OCI-LY7 (cell line): ENCODE results near the gene TGFB1I1. TPM values are rescaled to one million over a fixed set of nuclear protein-coding genes. Genes with fewer than 3 reads are reported as not detected.

Source experiments
- BruUV-seq: library from RNA; stranded (reverse); fragments of 400-500 nt; replicated peaks from 2 replicates; lab custom pipeline; 2021; lab: Mats Ljungman, UMichigan
- CTCF ChIA-PET: fragments of 300-600 bp; sonication (Branson Sonifier 250); formaldehyde crosslinking; loops from one replicate; lab custom pipeline; 2022; ENCODE audit warnings: antibody characterized with exemption; ENCODE audit not compliant: unreplicated experiment; lab: Charles Lee
- POLR2A ChIA-PET: fragments of 300-600 bp; sonication (Branson Sonifier 250); formaldehyde crosslinking; loops from one replicate; lab custom pipeline; 2022; ENCODE audit warnings: antibody characterized with exemption; lab: Charles Lee
- DNase-seq: peaks from one replicate; pipeline ENCODE4 v3.0.0-alpha.2; 2015; ENCODE audit warnings: low spot score
- H2AFZ ChIP-seq: fragments of 200-600 bp; sonication (generic), shearing (Covaris generic); 2 replicates; pipeline ENCODE4 v1.6.1; 2014; ENCODE audit warnings: mild to moderate bottlenecking, antibody characterized with exemption, low read length, moderate library complexity
- H3K27ac ChIP-seq: fragments of 200-600 bp; sonication (generic); 2 replicates; pipeline ENCODE4 v1.5.1; 2014; ENCODE audit warnings: mixed run types, low read depth, mild to moderate bottlenecking, moderate library complexity, low read length, inconsistent platforms; ENCODE audit not compliant: poor library complexity, severe bottlenecking
- H3K36me3 ChIP-seq: fragments of 200-600 bp; sonication (generic); 2 replicates; pipeline ENCODE4 v1.6.1; 2014; ENCODE audit warnings: mild to moderate bottlenecking, antibody characterized with exemption, low read length, moderate library complexity, mixed read lengths; ENCODE audit not compliant: insufficient read depth
- H3K4me1 ChIP-seq: fragments of 200-600 bp; sonication (generic); 2 replicates; pipeline ENCODE4 v1.5.1; 2014; ENCODE audit warnings: mild to moderate bottlenecking, low read length; ENCODE audit not compliant: insufficient read depth, poor library complexity, severe bottlenecking
- H3K4me2 ChIP-seq: fragments of 200-600 bp; sonication (generic); 2 replicates; pipeline ENCODE4 v1.6.1; 2014; ENCODE audit warnings: mild to moderate bottlenecking, low read length
- H3K4me3 ChIP-seq: fragments of 200-600 bp; sonication (generic); 2 replicates; pipeline ENCODE4 v1.5.1; 2014; ENCODE audit warnings: mild to moderate bottlenecking, low read depth, low read length; ENCODE audit not compliant: poor library complexity, severe bottlenecking
- H3K79me2 ChIP-seq: fragments of 200-600 bp; sonication (generic); 2 replicates; pipeline ENCODE4 v1.6.1; 2016; ENCODE audit warnings: low read depth, mild to moderate bottlenecking, low read length, moderate library complexity, mixed read lengths; ENCODE audit not compliant: insufficient read depth
- H3K9me2 ChIP-seq: fragments of 200-600 bp; sonication (generic); 2 replicates; pipeline ENCODE4 v1.6.1; 2016; ENCODE audit warnings: mild to moderate bottlenecking, low read length, mixed read lengths; ENCODE audit not compliant: insufficient read depth
- H3K9me3 ChIP-seq: fragments of 200-600 bp; sonication (generic); 2 replicates; pipeline ENCODE4 v1.6.1; 2014; ENCODE audit warnings: mild to moderate bottlenecking, mixed run types, low read length, mixed read lengths
- H4K20me1 ChIP-seq: fragments of 200-600 bp; sonication (generic); 2 replicates; pipeline ENCODE4 v1.6.1; 2014; ENCODE audit warnings: mild to moderate bottlenecking, antibody characterized with exemption, low read length, moderate library complexity, mixed read lengths; ENCODE audit not compliant: insufficient read depth
- CTCF ChIP-seq: fragments of 200-600 bp; sonication (generic); conservative IDR thresholded peaks from 2 replicates; pipeline ENCODE4 v1.5.1; 2014; ENCODE audit warnings: mild to moderate bottlenecking, antibody characterized with exemption, low read length, moderate library complexity, mixed read lengths
- EZH2phosphoT487 ChIP-seq: fragments of 200-600 bp; sonication (generic); IDR thresholded peaks from 2 replicates; pipeline ENCODE4 v1.6.1; 2018; ENCODE audit warnings: low read depth, borderline replicate concordance, mild to moderate bottlenecking, mixed run types, antibody characterized with exemption, low read length, moderate library complexity, mixed read lengths
- intact Hi-C: fragments of 100-400 bp; cut with micrococcal nuclease; formaldehyde crosslinking; loops from one replicate; pipeline ENCODE4 v1.10.0; 2022; ENCODE audit not compliant: unreplicated experiment
- total RNA-seq, 2 experiments: library from RNA; depleted of rRNA in 1 of 2; stranded (reverse); fragments of >200 nt in 1 of 2; shearing (Covaris generic) in 1 of 2; gene quantifications; 2 replicates each; pipeline ENCODE4 v1.2.3, GENCODE V29; 2014 to 2022

Gene TGFB1I1
- total RNA-seq, 2 experiments from 2014 or later, result 0.38 to 0.73 TPM

- peak within 1 kb of the TSS; percentile 80 for H3K27ac ChIP-seq
- peaks cover 36% of the 10 kb centered on the region; the same call in 1 of the 2 replicates for H3K79me2 ChIP-seq
- BruUV-seq, result no TSS peak
- H3K4me1 ChIP-seq, result peaks cover 35% of the 10 kb centered on the region
- H3K9me3 ChIP-seq, result no peaks in the 10 kb centered on the region
- peaks cover 13% of the 10 kb centered on the region; the same call in 1 of the 2 replicates for H3K36me3 ChIP-seq
- TF ChIP-seq EZH2phosphoT487, result no peak
- TF ChIP-seq CTCF, result peak; percentile 74
- peak; percentile 98 for DNase-seq
- peak within 1 kb of the TSS; percentile 92 for H3K4me3 ChIP-seq
- ChIA-PET CTCF (interaction anchor here (0.6 to 1.3 kb wide), 5 partner anchors 16 to 742 kb away, joined by 3 to 10 read pairs (median 3); no protein-coding TSS in a partner anchor), POLR2A (interaction anchor here (0.7 to 2.0 kb wide), 6 partner anchors 16 to 437 kb away, joined by 3 to 6 read pairs (median 3); partner anchors contain the start of genes ZNF646 and ZNF668)
- H2AFZ ChIP-seq, result peak within 1 kb of the TSS; percentile 60
- intact Hi-C loops, result loop anchor here (1.0 to 10.0 kb wide), 6 partner anchors 238 to 416 kb away; partner anchors contain the start of genes KAT8, ZNF646 and ZNF668
- H3K4me2 ChIP-seq, result peak within 1 kb of the TSS; percentile 88
- peaks cover 23% of the 10 kb centered on the region for H4K20me1 ChIP-seq
- no peaks in the 10 kb centered on the region for H3K9me2 ChIP-seq
Measured at GRCh38 chr16:31458844-31459686, 12.9 kb upstream of the TGFB1I1 start, which contains the start of gene ARMC5. ARMC5 (plus strand) TSS chr16:31459501; CDS start chr16:31459525, 24 bp downstream.

GRCh38 chr16:31459687-31460581 lies 12.0 kb upstream of the TGFB1I1 start:
- peaks cover 23% of the 10 kb centered on the region for H4K20me1 ChIP-seq
- no peak for TF ChIP-seq EZH2phosphoT487
- no peak for TF ChIP-seq CTCF
- ChIA-PET CTCF (interaction anchor here (0.6 to 1.3 kb wide), 4 partner anchors 17 to 743 kb away, joined by 3 to 4 read pairs (median 3); no protein-coding TSS in a partner anchor), POLR2A (interaction anchor here (0.7 to 1.9 kb wide), 9 partner anchors 17 to 437 kb away, joined by 3 to 6 read pairs (median 3); partner anchors contain the start of genes ZNF267, ZNF646 and ZNF668)
- H3K4me2 ChIP-seq, result peak overlapping the region; percentile 88
- H3K4me1 ChIP-seq, result peaks cover 34% of the 10 kb centered on the region
- H2AFZ ChIP-seq, result peak overlapping the region; percentile 60
- peaks cover 35% of the 10 kb centered on the region; the same call in 1 of the 2 replicates for H3K79me2 ChIP-seq
- H3K9me3 ChIP-seq, result no peaks in the 10 kb centered on the region
- no TSS peak for BruUV-seq
- peaks cover 13% of the 10 kb centered on the region; the same call in 1 of the 2 replicates for H3K36me3 ChIP-seq
- peak overlapping the region; percentile 80 for H3K27ac ChIP-seq
- H3K9me2 ChIP-seq, result no peaks in the 10 kb centered on the region
- peak; percentile 100 for DNase-seq
- H3K4me3 ChIP-seq, result peak overlapping the region; percentile 92
- intact Hi-C loops, result loop anchor here (1.0 to 10.0 kb wide), 6 partner anchors 237 to 415 kb away; partner anchors contain the start of genes KAT8, ZNF646 and ZNF668
